Breast epithelium (tissue), 4 donors: Measurements from ENCODE around the gene SLC28A3. TPM values are rescaled to one million over a fixed set of nuclear protein-coding genes. Genes with fewer than 3 reads are reported as not detected.

Source experiments
- DNase-seq, 2 donors: peaks; one replicate each; pipeline ENCODE4 v3.0.0-alpha.2; 2019; ENCODE audit warnings: low spot score in 2 of 2
- H3K27ac ChIP-seq, 2 donors: fragments of 200-600 bp; sonication (generic) in 1 of 2; one replicate each; pipeline ENCODE4 v1.5.1; 2016 to 2019; ENCODE audit warnings: mild to moderate bottlenecking in 1 of 2
- H3K27me3 ChIP-seq, 2 donors: fragments of 200-600 bp; sonication (generic) in 1 of 2; one replicate each; pipeline versions ENCODE4 v1.5.1 to v1.6.0; 2017 to 2019; ENCODE audit warnings: control low read depth in 1 of 2, mild to moderate bottlenecking in 1 of 2
- H3K36me3 ChIP-seq: fragments of 200-600 bp; one replicate; pipeline ENCODE4 v1.5.1; 2019
- H3K4me1 ChIP-seq, 2 donors: fragments of 200-600 bp; sonication (generic); one replicate each; pipeline ENCODE4 v1.5.1; 2016 to 2019; ENCODE audit warnings: control low read depth in 1 of 2
- H3K4me3 ChIP-seq, 3 donors: fragments of 200-600 bp; sonication (generic); 1 replicate in 2 of 3; 2 replicates in 1 of 3; pipeline ENCODE4 v1.5.1; 2016 to 2019; ENCODE audit warnings: mild to moderate bottlenecking in 3 of 3, moderate library complexity in 2 of 3
- H3K9me3 ChIP-seq, 2 donors: fragments of 200-600 bp; sonication (generic) in 1 of 2; one replicate each; pipeline ENCODE4 v1.5.1; 2016 to 2019; ENCODE audit warnings: control low read depth in 1 of 2
- CTCF ChIP-seq, 3 donors: fragments of 450-650 bp; IDR thresholded peaks; one replicate each; pipeline ENCODE4 v1.5.1; 2016 to 2017; ENCODE audit warnings: antibody characterized with exemption in 3 of 3, mild to moderate bottlenecking in 3 of 3, moderate library complexity in 3 of 3
- POLR2A ChIP-seq: fragments of 450-650 bp; IDR thresholded peaks from one replicate; pipeline ENCODE4 v1.6.1; 2016; ENCODE audit warnings: antibody characterized with exemption, mild to moderate bottlenecking, moderate library complexity
- POLR2AphosphoS5 ChIP-seq, 3 donors: sonication (generic); formaldehyde crosslinking; IDR thresholded peaks; one replicate each; pipeline ENCODE4 v1.6.1; 2017; ENCODE audit warnings: antibody characterized with exemption in 3 of 3
- intact Hi-C: fragments of 100-400 bp; cut with DNase I; formaldehyde crosslinking; loops from one replicate; pipeline ENCODE4 v1.15.1; 2023; ENCODE audit warnings: low total_unique reads
- total RNA-seq, 3 donors: library from RNA; depleted of rRNA; stranded (reverse); fragments of >200 nt; gene quantifications; one replicate each; pipeline ENCODE4 v1.1.0, GENCODE V29; 2016

The SLC28A3 gene
- total RNA-seq, 3 donors from 2014 or later, result 0.16 to 52.7 (median 10.5) TPM

- Histone ChIP-seq H3K36me3 (no peaks in the 10 kb centered on the region), H3K27me3 (no peaks in the 10 kb centered on the region), H3K27ac (no peak overlapping the region), H3K9me3 (no peaks in the 10 kb centered on the region), H3K4me1 (no peaks in the 10 kb centered on the region), H3K4me3 (no peak overlapping the region)
- DNase-seq, result no peak
- no peak for TF ChIP-seq POLR2AphosphoS5 (IDR thresholded peaks at IDR 0.05)
- TF ChIP-seq CTCF (IDR thresholded peaks at IDR 0.05), result no peak
- TF ChIP-seq POLR2A, result no peak
- intact Hi-C loops, result no loop called here
These were observed 98.7 kb downstream of the SLC28A3 start for GRCh38 chr9:84241817-84242373.

- intact Hi-C loops, result no loop called here
- DNase-seq, result no peak
These were observed 101.2 kb downstream of the SLC28A3 start for GRCh38 chr9:84239343-84239742.

GRCh38 chr9:84238652-84239051 is 101.9 kb downstream of the SLC28A3 start:
- Histone ChIP-seq H3K27ac (no peak overlapping the region), H3K9me3 (no peaks in the 10 kb centered on the region), H3K27me3 (no peaks in the 10 kb centered on the region), H3K4me3 (no peak overlapping the region), H3K36me3 (no peaks in the 10 kb centered on the region), H3K4me1 (no peaks in the 10 kb centered on the region)
- intact Hi-C loops, result no loop called here
- TF ChIP-seq CTCF (IDR thresholded peaks at IDR 0.05) (no peak), POLR2AphosphoS5 (IDR thresholded peaks at IDR 0.05) (no peak), POLR2A (no peak)
- DNase-seq, result no peak

More at GRCh38 chr9:84239343-84239742, 101.2 kb downstream of the SLC28A3 start:
- H3K9me3 ChIP-seq, result no peaks in the 10 kb centered on the region
- no peaks in the 10 kb centered on the region for H3K36me3 ChIP-seq
- H3K27ac ChIP-seq, result no peak overlapping the region
- H3K4me3 ChIP-seq, result no peak overlapping the region
- H3K4me1 ChIP-seq, result no peaks in the 10 kb centered on the region
- TF ChIP-seq POLR2AphosphoS5 (IDR thresholded peaks at IDR 0.05) (no peak), CTCF (IDR thresholded peaks at IDR 0.05) (no peak), POLR2A (no peak)
- H3K27me3 ChIP-seq, result no peaks in the 10 kb centered on the region

GRCh38 chr9:84235511-84235910 is 105.0 kb downstream of the SLC28A3 start:
- Histone ChIP-seq H3K27ac (no peak overlapping the region), H3K9me3 (no peaks in the 10 kb centered on the region), H3K36me3 (no peaks in the 10 kb centered on the region), H3K27me3 (no peaks in the 10 kb centered on the region), H3K4me1 (no peaks in the 10 kb centered on the region), H3K4me3 (no peak overlapping the region)
- DNase-seq, result no peak
- TF ChIP-seq POLR2AphosphoS5 (IDR thresholded peaks at IDR 0.05) (no peak), POLR2A (no peak), CTCF (IDR thresholded peaks at IDR 0.05) (no peak)
- intact Hi-C loops, result no loop called here

- TF ChIP-seq POLR2A (no peak), CTCF (IDR thresholded peaks at IDR 0.05) (no peak), POLR2AphosphoS5 (IDR thresholded peaks at IDR 0.05) (no peak)
- no peaks in the 10 kb centered on the region for H3K36me3 ChIP-seq
- H3K9me3 ChIP-seq, result no peaks in the 10 kb centered on the region
- peak overlapping the region; percentile 7 to 17 for H3K27ac ChIP-seq
- DNase-seq, result peak in 1 of 2 donors; percentile 30
- H3K4me3 ChIP-seq, result no peak overlapping the region
- H3K27me3 ChIP-seq, result no peaks in the 10 kb centered on the region
- intact Hi-C loops, result no loop called here
- H3K4me1 ChIP-seq, result no peaks in the 10 kb centered on the region
These were observed 110.0 kb downstream of the SLC28A3 start for GRCh38 chr9:84230355-84231145.
